K562 (cell line): Measurements from ENCODE around the gene ECT2L. TPM values are rescaled to one million over a fixed set of nuclear protein-coding genes. Genes with fewer than 3 reads are reported as not detected.

ENCODE experiments used
- ARID3B ChIP-seq: fragments of 250-450 bp; sonication (Bioruptor Pico); IDR thresholded peaks from 2 replicates; pipeline ENCODE4 v1.4.0; 2020; ENCODE audit warnings: borderline replicate concordance
- ELF1 ChIP-seq: fragments of 200-800 bp; sonication (Bioruptor generic); IDR thresholded peaks from 2 replicates; pipeline ENCODE4 v1.6.1; 2016; ENCODE audit warnings: missing genetic modification characterization, missing compliant biosample characterization
- ELK3 ChIP-seq: fragments of 450-650 bp; formaldehyde crosslinking; IDR thresholded peaks from 2 replicates; pipeline ENCODE4 v1.4.0; 2020; ENCODE audit warnings: mild to moderate bottlenecking
- GABPB1 ChIP-seq: sonication (generic); formaldehyde crosslinking; IDR thresholded peaks from 2 replicates; pipeline ENCODE4 v1.8.0; 2022; ENCODE audit warnings: mild to moderate bottlenecking, missing genetic modification reagents
- MGA ChIP-seq: fragments of 450-650 bp; IDR thresholded peaks from 2 replicates; pipeline ENCODE4 v1.6.1; 2016; ENCODE audit warnings: mild to moderate bottlenecking, moderate library complexity
- NR1H2 ChIP-seq: sonication (generic); formaldehyde crosslinking; IDR thresholded peaks from 2 replicates; pipeline ENCODE4 v1.4.0; 2020; ENCODE audit warnings: mild to moderate bottlenecking, missing genetic modification reagents
- RFX1 ChIP-seq: fragments of 450-650 bp; IDR thresholded peaks from 2 replicates; pipeline ENCODE4 v1.6.1; 2016; ENCODE audit warnings: mild to moderate bottlenecking, moderate library complexity
- SIX5 ChIP-seq, 2 experiments: IDR thresholded peaks; 2 replicates each; pipeline ENCODE4 v1.6.1; 2011; ENCODE audit warnings: low read length in 2 of 2, borderline replicate concordance in 1 of 2, low read depth in 1 of 2, mild to moderate bottlenecking in 1 of 2, moderate library complexity in 1 of 2; ENCODE audit not compliant: insufficient read depth in 1 of 2
- SPI1 ChIP-seq: IDR thresholded peaks from 2 replicates; pipeline ENCODE4 v1.6.1; 2011; ENCODE audit warnings: low read depth, low read length, control low read depth, borderline replicate concordance
- TOE1 ChIP-seq, 2 experiments: fragments of 450-650 bp in 1 of 2; sonication (generic) in 1 of 2; formaldehyde crosslinking in 1 of 2; IDR thresholded peaks; 2 replicates each; pipeline versions ENCODE4 v1.7.1 to v1.8.0; 2016 to 2022; ENCODE audit warnings: borderline replicate concordance in 2 of 2, mild to moderate bottlenecking in 2 of 2, antibody characterized with exemption in 1 of 2, inconsistent platforms in 1 of 2, low read depth in 1 of 2, missing genetic modification reagents in 1 of 2, moderate library complexity in 1 of 2
- polyA plus RNA-seq, 8 experiments: library from polyadenylated mRNA; depleted of rRNA in 4 of 8; stranded (reverse) in 5 of 8; unstranded in 3 of 8; fragments of >200 nt; fragmentation: Nextera tagmentation in 2 of 8; fragmentation: Illumina TruSeq in 1 of 8; extraction: Ambion mirVana in 2 of 8; extraction: Trizol in 1 of 8; gene quantifications; 2 replicates each; pipeline versions ENCODE4 v1.2.1 to v1.2.3, GENCODE V29; 2011 to 2014; ENCODE audit warnings: inconsistent platforms in 1 of 8, missing spikeins in 1 of 8
- total RNA-seq, 7 experiments: library from RNA; depleted of rRNA in 6 of 7; stranded (reverse); fragments of >200 nt in 6 of 7; fragmentation: Illumina TruSeq in 2 of 7; extraction: Trizol in 2 of 7; gene quantifications; 2 replicates each; pipeline versions ENCODE4 v1.2.1 to v1.2.3, GENCODE V29; 2011 to 2021; ENCODE audit warnings: low replicate concordance in 1 of 7

ECT2L gene
- total and polyA plus RNA-seq, 9 of the 15 experiments (the other 6 are each of a cell fraction or from before 2014, with no cell fraction given), result 0.03 to 0.04 TPM; not detected in 7

GRCh38 chr6:138773177-138774091 lies 22.5 kb upstream of the ECT2L start, which contains the start of gene CCDC28A (continued):
- TF ChIP-seq TOE1 (IDR thresholded peaks at IDR 0.05; ENCODE audit: borderline replicate concordance) (peak; percentile 32; the same call in 1 of the 2 replicates), TOE1 (CRISPR knock-in tag; IDR thresholded peaks at IDR 0.05; ENCODE audit: borderline replicate concordance, low read depth) (no peak), SPI1 (peak; percentile 65), GABPB1 (peak; percentile 96), ELF1 (peak; percentile 97), MGA (peak; percentile 78), RFX1 (peak; percentile 96), SIX5 (IDR thresholded peaks at IDR 0.05; ENCODE audit: borderline replicate concordance in 1 of 2, insufficient read depth in 1 of 2, low read depth in 1 of 2, low read length in 2 of 2) (peak; percentile 66 to 75; a peak in 3 of 4 replicates), ARID3B (CRISPR knock-in tag) (no peak), NR1H2 (CRISPR knock-in tag) (no peak; the same call in 1 of the 2 replicates), ELK3 (CRISPR knock-in tag) (no peak)
